HuH-7 (cell line): ENCODE data around the gene LRRN2.
"Not testable (repeated sequence)": the region's sequence is repeated elsewhere in the genome, so short reads cannot be mapped to it uniquely, and the experiment has no call there.

Experiments
- DNase-seq: peaks from one replicate; pipeline ENCODE4 v3.0.0; 2011; ENCODE audit warnings: low spot score

LRRN2 gene

DNA sequence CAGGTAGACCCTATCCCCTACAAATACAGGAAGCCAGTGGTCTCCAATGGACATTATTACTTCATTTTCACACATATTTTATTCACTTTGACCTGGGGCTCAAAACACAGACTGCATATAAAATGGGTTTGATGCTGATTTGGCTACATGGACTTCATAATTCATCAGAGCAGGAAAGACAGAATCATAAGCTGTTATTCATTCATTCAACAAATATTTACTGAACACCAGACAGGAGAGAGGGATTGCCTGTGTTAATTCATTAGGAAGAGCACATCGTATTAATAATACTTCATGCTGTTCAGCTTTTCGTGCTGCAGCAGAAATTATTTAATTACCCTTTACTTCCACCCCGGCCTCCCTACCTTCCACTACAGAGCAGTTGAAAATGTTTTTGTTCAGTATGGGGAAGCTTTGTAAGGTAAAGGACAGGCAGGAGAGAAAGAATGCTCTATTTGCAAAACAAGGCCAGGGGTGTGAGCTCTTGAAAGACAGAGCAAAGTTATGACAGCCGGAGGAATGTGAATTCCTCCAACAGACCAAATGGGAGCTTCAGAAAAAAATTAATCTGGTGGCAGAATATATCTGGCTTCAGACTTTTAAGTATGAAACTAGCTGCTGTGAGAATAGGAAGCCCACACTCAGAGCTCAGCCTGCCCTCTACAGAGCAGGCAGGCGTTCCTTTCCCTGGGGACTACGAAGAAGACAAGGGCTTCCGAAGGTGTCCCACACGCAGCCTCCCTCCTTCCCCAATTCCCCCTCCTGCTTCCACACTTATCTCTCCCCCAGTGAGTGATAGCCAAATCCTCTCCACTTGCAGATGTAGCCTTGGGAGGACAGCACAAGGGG is 111.3 kb downstream of the LRRN2 start:
- DNase-seq, result no peak

DNA sequence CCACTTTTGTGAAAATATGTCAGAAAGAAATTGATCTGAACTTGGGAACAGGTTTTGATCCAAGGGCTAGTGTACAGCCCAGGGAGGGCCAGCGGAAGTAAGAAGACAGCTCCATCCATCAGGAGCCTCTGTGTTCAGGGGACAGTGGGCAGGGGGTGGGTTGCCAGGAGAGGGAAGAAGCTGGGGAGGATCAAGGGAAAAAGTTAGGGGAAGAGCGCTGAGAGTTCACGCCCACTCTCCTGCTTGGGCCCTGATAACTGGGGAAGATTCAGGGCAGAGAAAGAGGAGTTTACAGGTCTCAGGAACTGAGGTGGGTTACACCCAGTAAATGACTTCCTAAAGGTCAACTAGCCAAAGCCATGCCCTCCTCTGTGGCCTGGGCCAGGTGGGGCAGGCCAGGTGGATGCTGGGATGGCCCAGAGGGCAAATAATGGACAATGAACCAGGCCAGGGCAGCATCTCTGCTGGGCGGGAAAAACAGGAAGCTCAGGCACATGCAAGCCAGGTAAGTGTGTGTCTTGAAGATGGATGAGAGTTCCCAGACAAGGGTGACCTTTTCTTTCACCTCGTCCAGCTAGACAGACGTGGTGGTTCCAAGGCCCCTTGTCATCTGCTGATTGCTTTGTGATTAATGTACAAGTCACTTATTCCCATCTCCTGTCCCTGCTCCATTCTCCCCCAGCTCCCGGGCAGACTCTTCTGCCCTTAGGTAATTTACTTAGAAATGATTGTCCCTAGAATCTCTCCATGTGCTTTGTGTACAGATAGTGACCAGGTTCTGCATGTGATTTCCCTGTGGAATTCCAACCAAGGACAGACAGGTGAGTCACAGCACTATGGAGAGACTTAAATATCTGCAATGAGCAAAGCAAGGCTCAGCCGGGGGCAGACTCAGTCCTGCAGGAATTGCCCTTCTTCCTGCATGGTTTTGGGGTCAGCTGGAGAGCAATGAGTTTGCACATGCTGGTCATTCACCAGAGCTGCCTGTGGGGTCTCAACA is 112.3 kb downstream of the LRRN2 start:
- no peak for DNase-seq

DNA sequence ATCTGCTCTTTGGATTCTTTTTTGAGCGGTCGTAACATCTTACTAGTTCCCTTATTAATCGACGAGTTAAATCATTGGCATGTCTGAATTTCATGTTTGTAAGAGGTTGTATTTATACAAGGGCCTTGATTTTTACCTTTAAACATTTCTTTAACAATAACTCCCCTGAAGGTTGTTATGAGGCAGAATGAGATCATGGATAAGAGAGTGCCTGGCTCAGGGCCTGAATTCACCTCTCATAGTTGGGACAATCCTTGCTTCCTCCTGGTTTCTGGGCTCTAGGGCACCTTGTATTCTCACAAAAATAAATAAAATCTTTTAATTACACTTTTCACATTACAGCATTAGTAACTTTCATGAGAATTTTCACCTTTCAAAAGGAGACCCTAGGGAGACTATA is 113.9 kb downstream of the LRRN2 start:
- DNase-seq, result no peak

DNA sequence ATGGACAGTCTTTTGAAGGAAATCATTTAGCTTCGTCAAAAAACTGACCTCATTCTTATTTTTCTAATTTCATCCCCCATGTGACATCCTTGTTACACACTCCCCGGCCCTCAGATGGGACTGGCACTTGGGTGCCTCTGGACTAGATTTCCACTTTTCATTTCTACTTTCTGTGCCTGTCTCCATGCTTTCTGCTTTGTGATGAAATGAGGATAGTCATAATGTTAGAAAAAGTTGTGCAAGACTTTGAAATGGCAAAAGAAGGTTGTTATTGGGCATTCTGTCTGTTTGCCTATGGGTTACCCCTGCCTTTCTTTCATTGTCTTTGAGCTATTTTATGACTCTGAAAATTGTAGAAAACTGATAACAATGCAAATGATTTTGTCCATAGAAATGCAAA is 114.4 kb downstream of the LRRN2 start:
- DNase-seq, result no peak

DNA sequence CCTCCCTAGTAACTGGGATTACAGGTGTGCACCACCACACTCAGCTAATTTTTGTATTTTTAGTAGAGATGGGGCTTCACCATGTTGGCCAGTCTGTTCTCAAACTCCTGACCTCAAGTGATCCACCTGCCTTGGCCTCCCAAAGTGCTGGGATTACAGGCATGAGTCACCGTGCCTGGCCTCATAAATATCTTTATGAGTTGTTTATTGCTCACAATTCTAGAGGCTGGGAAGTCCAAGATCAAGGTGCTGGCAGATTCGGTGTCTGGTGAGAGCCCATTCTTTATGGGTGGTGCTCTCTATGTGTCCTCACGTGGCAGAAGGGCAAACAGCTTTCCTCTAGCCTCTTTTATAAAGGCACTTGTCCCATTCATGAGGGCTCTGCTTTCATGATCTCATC is 115.5 kb downstream of the LRRN2 start:
- DNase-seq, result not testable (repeated sequence)

DNA sequence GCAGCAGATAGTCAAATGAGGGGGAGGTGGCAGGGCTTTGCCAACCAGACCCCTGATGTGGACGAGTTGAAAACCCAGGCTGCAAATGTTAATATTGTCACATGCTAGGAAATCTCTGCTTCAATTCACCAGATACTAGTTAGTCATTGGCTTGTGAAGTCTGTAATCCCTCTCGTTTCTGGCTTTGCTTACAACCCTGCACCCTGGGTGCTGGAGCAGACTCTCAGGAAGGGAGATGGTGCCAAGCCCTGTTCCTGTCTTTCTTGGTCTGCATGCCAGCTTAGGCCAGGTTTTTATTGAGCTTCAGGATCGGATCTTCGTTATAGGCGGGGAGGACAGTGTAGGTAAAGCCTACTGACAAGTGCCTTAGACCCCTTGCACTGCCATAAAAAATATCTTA is 116.1 kb downstream of the LRRN2 start:
- no peak for DNase-seq

DNA sequence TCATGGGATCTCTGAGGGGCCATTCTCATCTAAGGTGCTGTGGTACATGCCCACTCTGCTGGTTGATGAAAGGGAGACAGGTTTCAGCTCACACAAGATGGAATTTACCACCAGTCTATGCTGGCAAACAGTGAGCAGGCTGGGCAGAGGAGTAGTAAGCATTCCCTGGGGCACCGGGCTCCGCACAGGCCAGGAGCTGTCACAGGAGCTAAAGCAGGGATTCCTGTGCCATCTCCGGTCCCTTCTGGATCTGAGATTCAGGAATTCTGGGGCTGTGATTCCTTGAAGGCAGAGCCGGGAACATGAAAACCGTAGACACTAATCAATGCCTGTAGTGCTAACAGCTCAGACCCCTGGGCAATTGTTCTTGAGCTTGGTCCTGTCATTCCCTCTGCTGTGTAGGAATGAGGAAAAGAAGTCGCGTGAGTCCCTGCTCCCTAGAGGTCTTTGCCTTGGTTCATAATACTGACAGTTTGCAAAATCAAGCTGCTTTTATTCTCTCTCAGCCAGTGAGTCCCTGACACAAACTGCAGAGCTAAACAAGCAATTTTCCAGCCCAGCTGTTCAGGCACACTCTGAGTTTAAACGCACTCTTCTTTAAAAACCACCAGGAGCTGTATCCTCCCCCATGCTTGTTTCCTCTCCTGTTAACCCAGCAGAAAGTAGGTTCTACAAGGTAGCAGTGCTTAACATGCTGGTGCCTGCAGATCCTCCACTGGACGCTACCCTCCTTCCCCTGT is 116.8 kb downstream of the LRRN2 start:
- DNase-seq, result no peak
